ENCODE measurements around the gene MLLT3.
A peak's percentile ranks its signal among the peaks of the same experiment; 100 is the strongest.

The MLLT3 gene

DNA sequence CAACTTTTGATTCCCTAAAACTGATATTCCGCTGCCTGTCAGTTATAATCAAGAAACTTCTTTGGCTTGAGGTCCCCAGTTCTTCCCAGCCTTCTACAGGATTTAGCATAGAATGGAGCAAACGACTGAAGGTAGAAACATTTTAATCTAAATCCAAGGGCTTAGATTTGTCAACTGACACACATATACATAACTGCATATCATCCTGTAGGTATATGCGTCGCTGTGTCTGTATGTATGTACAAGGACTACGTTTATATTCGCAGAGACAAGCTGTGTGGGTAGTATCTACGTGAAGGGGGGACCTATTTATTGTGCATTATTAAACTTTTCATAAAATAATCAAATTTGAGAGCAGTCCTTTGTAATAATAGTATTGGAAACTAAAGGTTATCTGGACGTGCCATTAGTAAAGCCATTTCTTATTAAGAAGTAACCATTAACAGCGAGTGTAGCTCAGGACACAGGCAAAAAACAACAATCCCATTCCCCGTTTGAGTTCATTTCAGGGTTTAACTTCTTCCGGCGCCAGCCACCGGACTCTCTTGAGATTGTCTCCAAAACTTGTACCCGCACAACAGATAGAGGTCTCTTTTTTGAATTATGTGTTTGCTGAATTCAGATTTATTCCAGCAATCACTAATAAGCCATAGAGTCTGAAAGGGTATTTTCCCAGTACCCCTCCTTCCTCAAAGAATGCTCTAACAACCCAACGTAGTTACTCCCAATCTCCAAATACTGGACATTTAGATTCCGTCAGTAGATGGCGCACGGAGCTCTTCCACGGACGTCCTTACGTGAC lies 2.1 kb upstream of the MLLT3 start:
- peak; percentile 48 for DNase-seq

DNA sequence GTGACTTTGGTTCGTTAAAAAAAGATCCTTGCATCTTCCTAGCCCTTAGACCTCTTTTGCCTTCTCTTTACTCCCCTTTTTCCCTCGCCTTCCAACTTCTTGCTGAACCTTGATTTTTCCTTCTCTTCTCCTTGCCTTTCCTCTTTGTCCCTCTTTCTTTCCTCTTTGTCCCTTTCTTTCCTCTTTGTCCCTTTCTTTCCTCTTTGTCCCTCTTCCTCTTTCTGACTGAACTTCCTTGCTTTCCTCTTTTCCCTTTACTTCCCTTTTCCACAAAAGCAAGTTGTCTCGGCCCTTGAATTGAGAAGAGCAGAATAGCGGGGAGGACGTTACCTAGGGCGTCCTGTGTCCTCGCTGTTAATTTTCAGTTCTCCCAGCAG lies 1.4 kb upstream of the MLLT3 start:
- no peak for DNase-seq

DNA sequence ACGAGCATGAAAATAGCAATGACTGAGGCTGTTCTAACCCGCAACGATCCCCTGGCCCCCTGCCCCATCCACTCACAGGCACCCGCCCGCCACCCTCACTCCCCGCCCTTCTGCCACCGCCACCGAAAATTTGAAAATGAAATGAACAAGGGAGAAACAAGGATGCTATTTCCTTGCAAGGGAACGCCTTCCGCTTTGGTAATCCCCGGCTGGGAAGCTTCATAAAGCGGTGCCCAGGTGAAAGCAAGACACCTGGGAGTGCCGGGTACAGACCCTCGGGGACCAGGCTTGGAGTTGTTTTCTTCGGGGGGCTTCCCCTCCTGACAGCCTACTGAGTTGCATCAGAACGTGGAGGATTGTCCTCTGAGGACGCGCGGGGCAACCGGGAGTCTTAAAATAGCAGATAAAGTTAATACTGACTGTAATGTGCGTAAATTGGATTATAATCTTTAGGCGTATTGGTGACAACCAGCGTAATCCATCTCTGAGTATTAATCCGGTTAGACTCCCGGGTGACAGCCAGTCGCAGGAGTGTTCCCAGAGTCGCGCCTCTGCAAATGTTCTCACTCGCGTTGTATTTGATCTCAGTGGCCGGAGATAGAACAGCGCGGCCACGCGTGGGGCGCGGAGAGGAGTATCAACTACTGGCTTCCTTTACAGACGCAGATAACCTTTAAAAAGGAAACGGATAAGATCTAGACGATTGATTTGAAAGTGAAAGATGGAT lies 885 bp upstream of the MLLT3 start:
- peak; percentile 15 for DNase-seq

DNA sequence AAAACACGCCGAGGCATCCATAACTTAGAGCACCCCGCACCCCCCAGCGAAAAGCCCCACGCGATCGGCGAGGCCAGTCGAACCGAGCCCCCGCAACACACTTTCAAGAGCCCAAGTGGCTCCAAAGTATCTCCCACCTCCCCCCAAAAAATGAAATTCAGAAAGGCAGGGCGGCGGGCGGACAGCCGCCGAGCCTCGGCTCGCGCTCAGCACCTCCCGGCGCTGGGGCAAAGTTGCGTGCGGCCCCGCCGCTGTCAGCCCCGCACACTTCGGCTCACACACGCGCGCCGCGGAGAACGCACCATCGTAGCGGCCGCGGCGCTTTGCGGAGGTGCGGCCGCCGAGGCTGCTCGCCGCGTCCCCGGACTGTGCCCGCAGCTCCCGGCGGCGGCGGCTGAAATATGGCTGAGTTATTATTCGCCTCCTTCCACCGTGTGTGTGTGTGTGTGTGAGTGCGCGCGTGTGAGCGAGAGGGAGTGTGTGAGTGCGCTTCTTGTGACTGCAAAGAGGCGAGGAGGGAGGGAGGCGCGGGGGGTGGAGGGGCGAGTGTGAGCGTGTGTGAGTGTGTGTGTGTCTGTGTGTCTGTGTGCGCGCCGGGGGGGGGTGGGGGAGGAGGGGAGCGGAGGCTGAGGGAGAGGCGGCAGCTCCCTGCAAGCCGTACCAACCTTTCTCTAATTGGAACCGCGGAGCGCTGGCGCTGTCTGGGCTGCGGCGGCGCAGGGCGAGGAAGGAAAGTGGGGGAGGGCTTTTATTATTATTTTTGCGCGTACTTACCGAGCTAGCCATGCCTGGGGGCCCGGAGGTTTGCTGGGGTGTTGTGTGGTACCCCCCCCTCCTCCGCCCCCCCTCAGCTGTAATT lies 599 bp downstream of the MLLT3 start:
- peak; percentile 60 for DNase-seq

DNA sequence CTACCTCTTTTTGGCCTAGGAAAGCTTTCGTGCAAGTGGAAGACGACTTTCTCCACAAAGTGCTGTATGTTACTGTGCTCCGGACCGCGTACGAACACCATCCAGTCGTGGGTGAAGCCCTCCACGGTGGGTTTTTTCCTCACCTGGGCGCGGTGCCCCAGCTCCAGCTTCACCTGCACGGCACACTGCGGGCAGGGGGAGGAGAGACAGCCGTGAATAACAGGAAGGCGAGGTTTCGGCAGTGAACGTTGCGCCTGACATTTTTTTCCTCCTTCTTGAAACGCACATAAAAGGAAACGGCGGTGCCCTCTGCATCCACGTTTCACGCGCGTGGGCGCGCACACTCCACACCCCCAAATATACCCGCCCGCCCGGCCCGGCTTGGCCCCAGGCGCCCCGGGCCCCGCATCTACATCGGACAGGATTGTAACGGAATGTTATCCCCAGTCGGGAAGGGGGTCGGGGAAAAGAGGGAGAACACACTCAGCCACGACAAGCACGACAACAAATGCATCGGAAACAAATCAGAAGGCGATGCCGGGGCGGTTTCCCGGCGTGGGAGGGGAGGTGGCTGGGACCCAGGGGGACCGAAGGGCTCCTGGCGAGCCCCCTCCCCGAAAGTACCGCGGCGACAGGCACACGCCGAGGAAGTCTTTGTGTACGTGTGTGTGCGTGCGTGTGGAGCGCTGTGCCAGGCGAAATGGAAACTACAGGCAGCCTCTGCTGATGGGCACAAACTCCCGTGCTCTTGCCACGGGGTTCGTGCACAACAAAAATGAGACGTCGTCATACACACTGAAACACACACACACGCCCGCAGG lies 1.4 kb downstream of the MLLT3 start:
- DNase-seq, result peak; percentile 29

DNA sequence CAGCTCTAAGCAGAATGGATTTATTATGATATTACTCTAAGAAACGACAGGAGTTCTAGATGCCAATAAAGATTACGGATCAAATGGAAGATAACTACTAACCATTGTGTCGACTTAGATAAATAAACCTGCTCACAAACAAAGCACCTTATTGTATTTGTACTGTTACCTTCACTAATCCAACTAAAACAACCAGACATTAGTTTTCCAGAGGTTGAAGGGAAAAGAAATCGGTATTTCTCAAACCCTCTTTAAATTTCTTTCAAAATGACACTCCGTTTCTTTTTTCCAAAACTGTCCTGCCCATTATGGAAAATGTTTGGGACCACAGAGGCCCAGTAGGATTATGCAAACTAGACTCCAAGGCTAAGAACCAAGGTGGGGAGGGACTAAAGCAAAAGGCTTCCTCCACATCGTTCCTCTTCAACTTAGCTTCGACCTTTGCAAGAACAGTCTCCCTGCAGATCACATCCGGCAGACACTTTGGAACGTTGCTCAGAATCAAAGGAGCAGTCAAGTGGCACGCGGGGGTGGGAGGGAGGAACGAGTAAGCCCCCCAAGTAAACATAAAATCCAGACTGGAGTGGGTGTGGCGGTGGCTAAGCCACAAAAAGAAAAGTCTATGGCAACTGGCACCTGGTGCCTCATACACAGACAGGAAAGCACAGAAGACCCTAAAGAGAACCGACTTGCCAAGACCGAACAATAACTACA lies 2.7 kb downstream of the MLLT3 start:
- DNase-seq, result no peak

DNA sequence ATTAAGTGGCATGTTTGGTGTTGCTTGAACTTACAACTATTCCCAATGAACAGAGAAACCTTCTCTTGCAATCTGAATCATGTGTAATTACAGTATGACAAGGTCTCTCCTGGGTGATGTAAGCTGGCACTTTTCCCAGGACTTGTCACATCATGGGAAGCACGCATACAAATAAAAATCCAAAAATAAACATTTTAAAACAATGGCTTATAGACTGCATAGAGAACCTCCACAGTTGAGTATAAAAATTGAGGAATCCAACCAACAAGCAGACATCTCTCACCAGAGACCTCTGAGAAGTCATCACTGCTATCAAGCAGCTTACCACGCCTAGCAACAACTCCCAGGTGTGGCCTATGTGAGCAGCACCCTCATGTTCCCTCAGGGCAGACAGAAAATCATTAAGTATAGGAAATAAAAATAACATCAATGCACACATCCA lies 3.9 kb downstream of the MLLT3 start:
- peak; percentile 69 for DNase-seq

DNA sequence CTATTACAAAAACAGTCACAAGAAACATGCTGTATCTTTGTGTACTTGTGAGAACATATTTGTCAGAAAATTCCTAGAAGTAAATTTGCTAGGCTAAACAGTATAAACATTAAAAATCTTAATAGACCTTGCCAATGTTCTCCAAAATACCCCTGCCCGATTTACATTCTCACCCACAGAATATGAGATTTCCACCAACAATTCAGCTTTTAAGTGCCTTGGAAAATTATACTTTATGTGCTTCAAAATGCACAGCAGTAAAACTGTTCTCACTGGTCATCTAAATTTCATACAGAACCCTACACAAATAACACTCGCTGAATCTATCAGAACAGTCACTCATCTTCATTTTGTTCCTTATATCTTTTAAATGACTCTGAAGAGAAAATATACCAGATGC lies 5.5 kb downstream of the MLLT3 start:
- no peak for DNase-seq

DNA sequence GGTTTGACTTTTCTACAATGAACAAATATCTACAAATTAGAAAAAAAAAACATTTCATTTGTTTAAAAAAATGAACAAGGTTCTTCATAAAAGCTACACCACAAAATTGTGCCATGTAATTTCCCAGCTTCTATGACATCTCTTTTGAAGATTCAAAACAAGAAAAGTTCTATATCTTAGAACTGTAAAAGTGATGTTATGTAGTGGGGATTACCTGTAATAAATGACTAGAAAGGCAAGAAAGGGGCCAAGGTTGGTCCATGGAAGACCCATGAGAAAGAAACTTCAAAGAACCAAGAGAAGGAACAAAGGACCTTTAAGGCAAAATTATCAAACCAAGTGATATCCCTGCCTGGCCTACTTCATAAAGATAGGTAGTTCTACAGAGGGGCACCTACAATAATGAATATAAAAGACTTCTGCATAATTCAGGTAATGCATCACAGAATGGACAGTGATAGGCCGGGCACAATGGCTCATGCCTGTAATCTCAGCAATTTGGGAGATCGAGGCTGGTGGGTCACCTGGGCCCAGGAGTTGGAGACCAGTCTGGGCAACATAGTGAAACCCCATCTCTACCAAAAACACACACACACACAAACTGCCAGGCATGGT lies 7.6 kb downstream of the MLLT3 start:
- DNase-seq, result no peak

DNA sequence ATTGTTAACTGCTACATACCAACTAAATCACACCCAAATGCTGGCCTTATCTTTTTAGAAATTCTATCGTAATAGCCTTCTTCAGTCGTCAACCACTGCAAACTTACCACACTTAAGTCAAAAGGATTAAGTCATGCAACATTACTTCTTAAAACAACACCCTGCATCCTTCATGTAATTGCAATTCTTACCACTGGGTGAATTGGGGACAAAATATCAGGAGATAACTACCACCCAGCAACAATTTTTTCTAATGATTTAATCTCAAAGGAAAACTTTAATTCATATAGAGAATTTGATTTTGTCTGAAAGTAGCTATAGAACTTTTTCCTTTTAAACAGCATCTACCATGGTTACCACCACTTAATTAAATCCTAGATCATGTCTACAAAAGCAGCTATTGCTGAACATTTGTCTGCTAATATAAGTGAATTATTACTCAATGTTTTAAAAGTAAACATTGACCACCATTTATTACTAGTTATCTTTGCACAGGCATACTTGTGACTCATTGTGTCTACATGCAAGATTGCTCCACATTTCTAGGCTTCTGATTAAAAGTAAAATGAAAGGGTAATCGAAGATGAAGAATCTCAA lies 10.5 kb downstream of the MLLT3 start:
- DNase-seq, result no peak

DNA sequence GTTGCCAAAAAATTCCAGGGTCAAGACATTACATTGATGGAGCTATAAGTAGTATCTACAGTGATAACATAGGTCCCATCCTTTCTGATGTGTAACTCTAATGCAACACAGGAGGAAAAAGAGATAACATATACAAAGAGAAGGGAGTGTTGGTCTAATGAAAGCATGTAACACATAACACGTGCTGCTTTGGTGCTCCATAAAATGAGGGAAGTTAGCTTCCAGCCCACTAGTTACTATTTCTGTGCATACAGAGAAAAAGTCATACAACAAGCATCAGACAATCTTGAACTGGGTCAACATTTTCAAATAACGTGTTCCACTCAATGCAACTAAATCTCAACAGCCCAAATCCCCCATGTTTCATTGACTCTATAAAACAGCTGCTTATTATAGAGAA lies 11.7 kb downstream of the MLLT3 start:
- no peak for DNase-seq

DNA sequence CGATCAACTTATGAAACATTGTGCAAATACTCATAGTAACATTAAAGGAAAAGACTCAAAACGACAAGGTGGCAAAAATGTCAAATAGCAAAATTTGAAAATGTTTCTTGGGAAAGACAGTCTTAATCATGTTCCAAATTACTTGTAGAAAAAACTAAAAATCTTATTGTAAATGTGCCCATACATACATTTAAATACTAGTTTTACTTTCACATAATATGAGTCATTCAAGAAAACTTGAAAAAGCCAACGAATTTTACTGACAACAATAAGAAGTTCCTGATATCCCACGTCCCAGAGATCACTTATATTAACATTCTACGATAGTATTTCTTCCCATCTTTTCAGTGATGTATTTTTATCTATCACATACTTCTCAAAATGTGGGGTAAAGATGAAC lies 13.7 kb downstream of the MLLT3 start:
- no peak for DNase-seq

DNA sequence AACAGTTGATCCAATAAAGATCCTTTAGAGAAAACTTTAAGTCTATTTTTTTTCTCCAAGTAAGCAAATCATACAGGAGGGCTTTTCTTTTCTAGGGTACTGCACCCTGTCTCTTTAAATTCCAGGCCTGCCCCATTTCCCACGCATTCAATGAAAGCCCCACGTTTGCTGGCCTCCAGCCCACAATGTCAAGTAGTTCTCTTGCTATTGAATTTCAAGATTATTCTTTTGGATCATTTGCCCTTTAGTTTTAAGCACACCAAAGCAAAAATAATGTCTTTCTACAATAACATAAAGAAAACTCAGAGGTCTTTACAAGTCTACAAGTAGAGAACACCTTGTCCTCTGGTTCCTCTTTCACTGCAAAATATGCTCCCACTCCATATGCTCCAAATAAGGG lies 15.6 kb downstream of the MLLT3 start:
- DNase-seq, result peak; percentile 15

DNA sequence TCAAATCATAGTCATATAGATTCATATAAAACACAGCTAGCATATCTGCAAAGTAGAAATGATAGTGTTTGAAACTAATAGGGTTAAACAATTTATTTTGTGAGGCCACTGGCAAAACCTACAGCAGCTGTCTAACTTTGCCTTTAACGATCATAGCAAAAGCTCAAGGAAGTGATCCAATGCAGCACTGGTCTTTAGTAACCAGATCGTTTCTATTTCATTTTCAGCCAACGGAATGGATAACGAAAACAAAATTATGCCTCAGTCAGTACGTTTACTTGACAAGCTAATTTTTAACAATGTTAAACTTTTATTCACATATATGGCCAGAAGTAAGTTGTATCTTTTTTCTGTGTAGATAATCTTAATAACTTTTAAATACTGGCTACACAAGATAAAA lies 17.7 kb downstream of the MLLT3 start:
- DNase-seq, result no peak

DNA sequence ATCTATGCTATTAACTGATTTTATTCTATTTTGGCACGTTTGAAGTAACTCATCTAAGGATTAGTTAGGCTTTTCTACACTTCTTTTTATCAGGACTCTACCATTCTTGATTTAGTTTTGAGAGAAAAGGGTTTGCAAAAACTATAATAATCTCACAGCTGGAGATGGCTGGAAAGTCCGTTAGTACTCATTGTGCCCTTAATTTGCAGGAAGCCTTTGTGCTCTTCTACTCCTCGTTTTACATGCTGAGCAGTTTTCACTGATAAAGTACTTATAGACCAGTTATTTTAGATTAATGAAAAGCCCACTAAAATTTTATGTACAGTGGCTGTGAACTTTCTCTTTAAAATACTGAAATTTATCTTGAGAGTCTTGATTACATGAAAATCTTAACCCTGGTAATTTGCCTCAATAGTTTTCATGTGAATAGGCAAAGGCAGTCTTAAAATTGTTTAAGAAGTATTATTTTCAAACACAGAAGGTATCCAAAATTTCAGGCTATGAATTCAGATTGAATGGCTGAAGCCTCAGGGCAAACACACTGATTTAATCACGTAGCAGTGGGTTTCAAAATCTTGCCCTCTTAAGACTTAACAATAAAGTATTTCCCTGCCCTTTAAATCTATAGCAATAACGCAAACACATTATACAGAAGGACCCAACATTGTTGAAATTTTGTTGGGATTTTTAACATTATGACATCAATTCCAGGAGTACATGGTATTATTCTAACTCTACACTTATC lies 18.6 kb downstream of the MLLT3 start:
- DNase-seq, result no peak

DNA sequence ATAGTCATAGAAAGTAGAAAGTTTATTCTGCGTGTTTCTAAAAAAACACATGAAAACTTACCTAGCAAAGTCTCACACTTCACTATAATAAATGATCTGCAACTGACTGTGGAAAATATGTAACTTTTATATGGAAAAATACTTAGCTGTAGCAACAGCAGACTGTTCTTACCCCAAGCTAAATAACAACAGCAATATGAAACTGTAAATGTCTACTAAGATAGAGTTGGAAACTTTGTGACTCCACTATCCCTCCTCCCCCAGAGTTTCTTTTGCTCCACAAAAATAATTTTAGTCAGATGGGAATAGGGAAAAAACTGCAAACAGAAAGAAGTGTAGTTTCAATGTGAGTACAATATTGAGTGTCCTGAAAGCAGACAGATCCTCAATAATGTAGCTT lies 21.0 kb downstream of the MLLT3 start:
- no peak for DNase-seq

DNA sequence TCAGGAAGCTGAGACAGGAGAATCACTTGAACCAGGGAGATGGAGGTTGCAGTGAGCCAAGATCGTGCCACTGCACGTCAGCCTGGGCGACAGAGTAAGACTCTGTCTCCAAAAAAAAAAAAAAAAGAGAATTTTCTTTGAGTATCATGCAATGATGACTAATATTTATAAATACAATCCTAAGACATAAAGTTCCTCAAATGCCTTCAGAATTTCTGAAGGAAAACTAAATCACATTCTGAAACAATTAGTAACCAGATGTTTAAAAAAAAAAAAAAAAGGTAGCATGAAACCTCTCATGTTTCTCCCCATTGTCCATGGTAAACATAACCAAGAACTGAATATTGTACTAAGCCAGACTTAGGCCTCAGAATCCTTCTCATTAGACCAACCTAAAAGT lies 23.1 kb downstream of the MLLT3 start:
- DNase-seq, result no peak

DNA sequence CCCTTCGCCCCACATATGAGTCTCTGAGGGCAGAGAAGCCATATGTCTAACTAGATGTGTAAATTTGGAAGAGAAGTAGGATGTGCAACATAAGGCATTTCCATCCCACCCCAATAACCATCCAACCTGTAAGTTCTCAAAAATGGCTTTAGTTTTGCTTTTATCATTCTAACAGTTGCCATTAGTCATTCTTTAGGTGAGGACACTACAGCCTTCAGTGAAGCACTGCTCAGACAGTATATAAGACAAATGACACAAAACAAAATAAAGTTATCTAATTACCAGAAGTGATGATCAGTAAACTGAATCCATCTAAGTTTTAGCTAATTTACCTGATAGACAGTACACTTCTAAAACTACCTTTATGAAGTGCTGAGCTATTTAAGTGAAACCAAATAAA lies 23.9 kb downstream of the MLLT3 start:
- DNase-seq, result no peak

DNA sequence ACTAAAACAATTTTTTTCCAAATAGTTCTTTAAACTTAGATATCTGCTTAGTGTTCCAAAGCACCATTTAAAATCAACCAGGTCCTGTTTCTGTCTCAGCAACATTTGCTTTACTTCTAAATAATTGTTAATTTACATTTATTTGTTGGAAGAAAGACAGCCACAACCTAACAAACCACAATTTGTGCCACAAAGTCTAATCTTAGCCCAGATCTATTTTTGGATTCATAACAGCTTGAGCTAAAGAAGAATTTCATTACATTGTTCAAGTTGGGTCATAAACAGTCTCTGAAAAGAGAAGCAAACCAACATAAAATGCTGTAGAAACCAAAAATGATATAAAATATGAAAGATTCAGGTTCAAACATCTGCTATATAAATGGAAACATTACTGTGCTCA lies 24.4 kb downstream of the MLLT3 start:
- DNase-seq, result no peak

DNA sequence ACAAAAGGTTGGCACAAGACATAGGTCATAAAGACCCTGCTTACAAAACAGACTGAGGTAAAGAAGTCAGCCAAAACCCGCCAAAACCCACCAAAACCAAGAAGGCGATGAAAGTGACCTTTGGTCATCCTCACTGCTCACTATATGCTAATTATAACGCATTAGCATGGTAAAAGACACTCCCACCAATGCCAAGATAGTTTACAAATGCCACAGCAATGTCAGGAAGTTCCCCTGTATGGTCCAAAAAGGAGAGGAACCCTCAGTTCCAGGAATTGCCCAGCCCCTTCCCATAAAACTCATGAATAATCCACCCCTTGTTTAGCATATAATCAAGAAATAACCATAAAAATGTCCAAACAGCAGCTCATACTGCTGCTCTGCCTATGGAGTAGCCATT lies 27.7 kb downstream of the MLLT3 start:
- no peak for DNase-seq

Measured in NCI-H1105 treated with DMSO at 0.1 percent for 48 hours (cell line).